Fibroblast of pulmonary artery (primary cell): ENCODE data around the gene PLA2G4E.

Experiments used
- DNase-seq: peaks from one replicate; pipeline ENCODE4 v3.0.0-alpha.2; 2010; ENCODE audit warnings: low read depth
- H3K4me3 ChIP-seq: replicated peaks from 2 replicates; pipeline ENCODE4 v1.5.1; 2011; ENCODE audit warnings: low read depth, mild to moderate bottlenecking, control low read depth, low read length, moderate library complexity
- TF ChIP-seq, protein P1 (sequence below): IDR thresholded peaks from 2 replicates; pipeline ENCODE4 v1.5.1; 2011; ENCODE audit warnings: mild to moderate bottlenecking, control low read depth, low read length, inconsistent platforms; ENCODE audit errors: missing control alignments

PLA2G4E gene

DNA sequence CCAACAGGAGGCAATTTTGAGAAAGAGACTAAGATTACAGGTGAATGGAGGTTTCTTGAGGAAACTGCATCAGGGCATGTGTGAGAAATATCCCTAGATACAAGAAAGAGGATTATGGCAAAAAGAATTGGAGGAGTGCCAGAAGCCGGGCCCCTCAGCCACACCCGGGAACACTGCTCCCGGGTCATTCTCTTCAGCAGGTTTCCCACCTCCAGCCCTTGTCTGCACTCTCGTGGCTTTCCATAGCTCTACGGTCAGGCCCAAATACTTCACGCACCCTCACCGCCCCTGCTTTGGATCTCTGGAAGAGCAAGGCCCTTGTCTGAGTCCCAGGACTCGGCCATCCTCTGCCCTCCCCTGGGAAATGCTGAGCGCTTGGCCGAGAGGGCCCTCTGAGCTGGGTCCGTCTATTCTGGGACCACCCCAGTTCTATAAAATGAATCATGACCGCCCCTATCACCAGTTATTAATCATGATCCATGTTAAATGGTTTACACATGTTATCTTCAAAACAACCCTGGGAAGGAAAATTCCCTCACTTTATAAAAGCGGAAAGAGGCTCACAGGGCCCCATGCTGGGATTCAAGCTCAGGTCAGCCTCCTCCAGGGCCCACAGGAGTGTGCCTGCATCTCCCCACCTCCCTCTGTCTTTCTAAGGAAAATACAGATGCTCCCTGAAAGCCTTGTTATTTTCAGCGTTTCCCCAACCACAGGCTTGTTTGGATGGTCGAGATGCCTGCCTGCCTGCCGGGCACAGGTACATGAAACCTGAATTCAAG lies 88.1 kb downstream of the PLA2G4E start:
- DNase-seq, result no peak

GRCh38 chr15:41932101-41932500 lies 88.7 kb downstream of the PLA2G4E start:
- TF ChIP-seq, protein P1, sequence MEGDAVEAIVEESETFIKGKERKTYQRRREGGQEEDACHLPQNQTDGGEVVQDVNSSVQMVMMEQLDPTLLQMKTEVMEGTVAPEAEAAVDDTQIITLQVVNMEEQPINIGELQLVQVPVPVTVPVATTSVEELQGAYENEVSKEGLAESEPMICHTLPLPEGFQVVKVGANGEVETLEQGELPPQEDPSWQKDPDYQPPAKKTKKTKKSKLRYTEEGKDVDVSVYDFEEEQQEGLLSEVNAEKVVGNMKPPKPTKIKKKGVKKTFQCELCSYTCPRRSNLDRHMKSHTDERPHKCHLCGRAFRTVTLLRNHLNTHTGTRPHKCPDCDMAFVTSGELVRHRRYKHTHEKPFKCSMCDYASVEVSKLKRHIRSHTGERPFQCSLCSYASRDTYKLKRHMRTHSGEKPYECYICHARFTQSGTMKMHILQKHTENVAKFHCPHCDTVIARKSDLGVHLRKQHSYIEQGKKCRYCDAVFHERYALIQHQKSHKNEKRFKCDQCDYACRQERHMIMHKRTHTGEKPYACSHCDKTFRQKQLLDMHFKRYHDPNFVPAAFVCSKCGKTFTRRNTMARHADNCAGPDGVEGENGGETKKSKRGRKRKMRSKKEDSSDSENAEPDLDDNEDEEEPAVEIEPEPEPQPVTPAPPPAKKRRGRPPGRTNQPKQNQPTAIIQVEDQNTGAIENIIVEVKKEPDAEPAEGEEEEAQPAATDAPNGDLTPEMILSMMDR, result no peak
- DNase-seq, result no peak
- no peak overlapping the region for H3K4me3 ChIP-seq

More for the DNA sequence above, 88.1 kb downstream of the PLA2G4E start:
- TF ChIP-seq, protein P1, result no peak
- H3K4me3 ChIP-seq, result no peak overlapping the region
